GM19463 (cell line): ENCODE results near the gene WDR64.
A peak's percentile ranks its signal among the peaks of the same experiment; 100 is the strongest.
"Not testable (repeated sequence)": the region's sequence is repeated elsewhere in the genome, so short reads cannot be mapped to it uniquely, and the experiment has no call there.

Experiments
- ATAC-seq: cut with Tn5 transposase; IDR thresholded peaks from one replicate; pipeline ENCODE4 v1.9.1; 2021; ENCODE audit warnings: mild to moderate bottlenecking, moderate library complexity; ENCODE audit not compliant: unreplicated experiment

WDR64 gene

DNA sequence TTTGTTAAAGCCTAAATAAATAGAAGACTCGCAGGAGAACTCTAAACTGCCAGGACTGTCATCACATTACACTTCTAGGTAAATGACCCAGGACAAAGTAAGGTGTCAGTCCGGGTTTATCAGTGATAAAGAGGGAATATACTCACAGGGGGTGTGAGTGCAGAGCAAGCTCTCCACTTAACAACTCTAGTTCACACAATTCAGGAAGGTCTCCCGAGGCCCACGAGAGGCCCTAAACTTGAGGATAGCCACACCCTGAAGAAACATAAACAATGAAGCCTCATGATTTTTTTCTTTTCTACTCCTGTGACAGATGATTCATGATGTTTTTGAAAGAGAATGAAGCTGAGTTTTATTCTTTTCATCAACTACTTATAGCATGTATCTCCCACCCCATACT, 130.3 kb downstream of the WDR64 start:
- ATAC-seq, result no peak

GRCh38 chr1:241787691-241788090, 135.6 kb downstream of the WDR64 start:
- ATAC-seq, result no peak

DNA sequence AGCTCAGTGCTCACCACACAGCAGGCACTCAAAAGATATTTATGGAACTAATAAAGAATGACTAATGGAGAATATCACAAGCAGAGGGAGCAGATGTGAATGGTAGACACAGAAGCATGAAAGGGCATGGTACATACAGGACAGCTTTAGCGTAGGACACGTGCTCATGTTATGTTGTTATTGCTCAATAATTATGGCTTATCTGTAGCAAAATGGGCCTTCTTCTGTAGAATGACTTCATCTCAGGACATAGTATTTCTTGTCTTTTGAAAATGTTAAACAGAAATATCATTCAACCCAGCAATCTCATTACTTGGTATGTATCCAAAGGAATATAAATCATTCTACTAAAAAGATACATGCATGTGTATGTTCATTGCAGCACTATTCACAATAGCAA, 137.0 kb downstream of the WDR64 start:
- ATAC-seq, result no peak

DNA sequence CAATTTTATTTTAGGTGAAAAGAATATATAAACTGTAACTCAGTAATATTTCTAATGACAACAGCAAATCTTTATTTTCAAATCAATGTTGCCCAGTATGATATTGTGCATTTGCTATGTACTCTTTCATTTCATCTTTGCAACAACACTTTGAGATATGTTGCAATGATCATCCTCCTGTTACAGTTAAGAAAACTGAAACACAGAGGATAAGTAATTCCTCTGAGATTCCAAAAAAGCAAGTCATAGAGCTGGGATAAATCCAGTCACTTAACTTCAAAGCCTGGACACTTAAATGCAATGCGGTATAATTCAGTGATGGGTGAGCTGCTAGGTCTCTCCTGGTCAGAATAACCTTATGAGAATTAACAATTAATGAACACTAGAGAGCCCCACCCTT, 147.3 kb downstream of the WDR64 start:
- no peak for ATAC-seq

DNA sequence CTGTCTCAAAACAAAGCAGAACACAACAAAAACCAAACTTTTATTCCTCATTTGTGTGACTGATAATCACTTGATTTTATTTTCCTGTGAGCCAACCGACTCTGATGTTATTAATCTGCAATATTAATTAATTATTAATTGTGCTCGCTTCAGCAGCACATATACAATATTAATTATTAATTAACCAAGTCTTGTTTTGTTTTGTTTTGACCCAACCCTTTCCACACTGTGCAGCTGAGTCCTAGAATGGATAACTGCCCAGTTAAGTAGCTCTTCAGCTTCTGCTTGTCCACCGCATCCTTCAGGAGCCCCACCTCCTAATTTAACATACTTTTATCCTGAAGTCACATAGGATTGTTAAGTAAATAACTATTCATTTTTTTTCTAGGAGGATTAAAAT, 148.6 kb downstream of the WDR64 start:
- peak; percentile 64 for ATAC-seq

DNA sequence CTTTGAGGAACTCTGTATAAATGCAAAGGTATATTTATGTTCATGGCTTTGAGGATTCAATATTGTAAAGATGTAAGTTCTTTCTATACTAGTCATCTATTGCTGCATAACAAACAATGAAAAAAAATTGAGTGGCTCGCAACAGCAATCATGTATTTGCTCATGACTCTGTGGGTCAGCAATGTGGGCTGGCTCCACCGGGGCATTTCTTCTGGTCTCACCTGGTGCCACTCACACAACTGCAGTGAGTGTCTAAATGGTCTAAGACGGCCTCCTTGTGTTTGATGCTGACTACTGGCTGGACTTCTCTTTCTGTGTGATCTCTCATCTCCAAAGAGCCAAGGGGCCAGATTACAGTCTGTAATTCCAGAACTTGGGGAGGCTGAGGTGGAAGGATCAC, 150.8 kb downstream of the WDR64 start:
- no peak for ATAC-seq

- ATAC-seq, result not testable (repeated sequence)
These were observed 152.6 kb downstream of the WDR64 start for GRCh38 chr1:241804706-241805105.

DNA sequence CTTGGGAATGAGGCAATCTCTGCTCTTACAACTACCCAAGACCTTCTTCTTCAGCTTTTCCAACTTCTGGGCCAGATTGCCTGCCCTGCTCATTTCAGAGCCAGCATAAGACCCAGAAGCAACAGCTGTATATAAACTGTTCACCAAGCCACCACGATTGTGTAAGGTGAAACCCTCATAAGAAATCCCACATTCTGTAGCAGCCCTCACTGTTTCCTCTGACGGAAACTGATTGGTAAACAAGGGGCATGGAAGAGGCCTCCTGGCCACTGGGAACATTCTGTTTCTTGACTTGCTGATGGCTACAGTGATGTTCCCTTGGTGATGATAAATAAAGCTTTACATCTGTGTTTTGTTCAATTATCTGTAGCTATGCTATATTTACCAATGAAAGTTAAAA, 156.2 kb downstream of the WDR64 start:
- ATAC-seq, result no peak

- ATAC-seq, result peak; percentile 89
These were observed 158.8 kb downstream of the WDR64 start for GRCh38 chr1:241810769-241811405.

- no peak for ATAC-seq
These were observed 161.8 kb downstream of the WDR64 start for GRCh38 chr1:241813768-241814320.

DNA sequence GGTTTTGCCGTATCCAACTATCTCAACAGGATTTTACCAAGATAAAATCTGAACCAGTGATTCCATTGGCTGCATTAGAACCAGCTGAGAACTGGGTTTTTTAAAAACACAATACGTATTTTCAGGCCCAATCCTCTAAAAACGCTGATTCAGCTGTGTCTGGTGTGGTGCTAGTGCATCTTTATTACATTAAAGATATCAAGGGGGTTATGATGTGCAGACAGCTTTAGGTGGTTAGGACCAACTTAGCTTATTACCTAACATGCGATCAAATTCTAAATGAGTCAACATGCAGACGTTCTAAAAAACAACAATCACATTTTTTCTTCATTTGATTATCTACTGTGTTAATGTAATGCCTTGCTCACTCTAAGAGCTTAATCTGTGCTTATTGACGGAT, 163.9 kb downstream of the WDR64 start:
- ATAC-seq, result no peak

GRCh38 chr1:241817331-241817792, 165.3 kb downstream of the WDR64 start:
- no peak for ATAC-seq

DNA sequence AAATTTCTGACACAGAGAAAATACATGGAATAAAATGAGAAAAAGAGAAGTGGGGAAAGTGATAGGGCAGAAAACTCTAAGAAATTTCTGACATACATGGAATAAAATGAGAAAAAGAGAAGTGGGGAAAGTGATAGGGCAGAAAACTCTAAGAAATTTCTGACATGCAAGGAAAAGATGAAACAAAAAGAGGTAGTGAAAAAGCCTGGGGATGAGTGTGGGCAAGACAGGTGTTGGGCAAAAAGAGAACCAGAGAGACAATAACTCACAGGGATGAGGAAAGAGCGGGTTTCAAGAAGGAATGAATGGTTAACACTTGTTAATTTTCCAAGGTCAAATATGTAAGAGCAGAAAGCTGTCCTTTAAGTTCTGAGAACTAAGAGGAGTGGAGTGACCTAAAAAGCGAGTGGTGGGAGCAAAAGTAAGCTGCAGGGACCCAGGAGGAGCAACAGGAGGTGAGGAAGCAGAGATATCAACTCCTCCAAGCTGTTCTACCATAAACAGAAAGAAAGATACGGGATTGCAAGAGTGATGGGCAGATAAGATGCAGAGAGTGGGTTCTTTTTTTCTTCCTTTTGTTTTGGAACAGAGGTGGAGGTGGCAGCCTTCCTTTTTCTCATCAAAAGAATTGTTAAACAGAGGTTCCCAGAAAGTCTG, 166.0 kb downstream of the WDR64 start:
- peak; percentile 71 for ATAC-seq

DNA sequence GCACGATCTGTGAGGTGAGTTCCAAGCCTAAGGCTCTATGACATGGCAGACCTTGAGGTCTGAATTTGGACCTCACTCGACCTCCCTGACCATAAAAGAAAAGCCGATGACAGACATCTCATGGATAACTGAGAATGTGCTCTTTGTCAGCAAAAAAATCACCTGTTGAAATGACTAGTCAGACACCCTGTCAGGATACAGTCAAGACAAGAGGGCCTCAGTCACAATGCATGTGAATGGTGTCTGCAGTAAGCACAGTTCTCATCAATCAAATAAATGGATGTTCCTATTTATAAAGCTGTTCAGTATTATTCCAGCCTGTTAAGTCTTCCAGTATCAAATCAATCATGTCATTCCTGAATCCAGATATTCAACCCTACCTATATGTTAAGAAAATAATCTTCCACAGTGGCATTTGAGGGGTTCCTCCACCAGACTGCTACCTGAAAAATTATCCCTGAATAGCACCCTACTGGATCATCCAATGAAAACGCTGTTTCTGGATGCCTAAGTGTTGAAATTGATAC, 167.3 kb downstream of the WDR64 start:
- ATAC-seq, result no peak

DNA sequence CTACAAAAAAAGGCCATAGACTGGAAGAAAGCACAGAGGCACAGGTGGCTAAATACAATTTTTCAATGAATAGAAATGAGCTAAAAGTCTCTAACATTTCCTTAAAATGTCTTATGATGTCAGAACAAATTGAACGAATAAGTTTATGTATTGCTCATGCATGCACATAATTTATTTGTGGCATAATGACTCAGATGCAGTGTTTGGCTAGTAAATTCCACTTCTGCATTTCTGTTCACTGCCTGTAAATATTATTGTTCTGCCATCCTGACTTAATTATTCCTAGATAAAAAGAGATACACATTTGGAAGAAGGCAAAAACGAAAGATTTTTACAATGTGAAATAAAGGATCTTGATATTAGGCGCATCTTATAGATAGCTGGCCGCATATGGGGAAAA, 169.3 kb downstream of the WDR64 start:
- ATAC-seq, result no peak

GRCh38 chr1:241822846-241823245, 170.8 kb downstream of the WDR64 start:
- ATAC-seq, result no peak

DNA sequence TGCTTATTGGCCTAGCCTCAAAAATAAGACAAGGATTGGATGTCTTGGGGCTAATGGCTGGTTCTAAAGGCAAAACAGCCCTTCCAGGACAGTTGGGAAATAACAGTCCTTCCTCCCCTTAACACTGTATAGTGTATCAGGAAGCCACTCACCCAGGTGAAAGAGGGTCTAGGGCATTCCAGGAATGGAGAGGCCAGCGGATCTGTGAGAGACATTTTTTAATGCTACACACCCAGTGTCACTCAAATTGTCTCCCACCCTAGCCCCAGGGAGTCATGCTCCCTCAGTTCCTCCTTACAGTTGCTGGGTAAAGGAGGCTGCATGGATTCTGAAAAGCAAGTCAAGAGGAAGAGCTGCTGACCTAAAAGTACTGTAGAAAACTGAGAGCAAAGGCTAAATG, 171.8 kb downstream of the WDR64 start:
- ATAC-seq, result no peak

DNA sequence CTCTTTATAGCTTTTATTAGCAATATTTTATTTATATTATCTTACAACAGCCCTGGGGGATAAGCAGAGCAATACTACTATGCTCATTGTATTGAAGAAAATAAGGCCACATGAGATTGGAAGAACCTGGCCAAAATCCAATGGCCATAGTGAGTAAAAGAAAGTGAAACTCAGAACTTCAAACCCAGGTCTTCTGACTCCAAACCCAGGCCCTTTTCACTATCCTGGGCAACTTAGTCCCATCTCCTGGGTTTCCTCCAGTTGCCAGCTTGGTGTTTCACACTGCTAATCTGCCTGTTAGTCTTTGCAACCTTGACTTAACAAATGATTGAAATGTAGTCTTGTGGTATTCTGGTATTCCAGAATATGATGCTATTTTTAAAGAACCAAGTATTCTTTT, 173.5 kb downstream of the WDR64 start:
- no peak for ATAC-seq

DNA sequence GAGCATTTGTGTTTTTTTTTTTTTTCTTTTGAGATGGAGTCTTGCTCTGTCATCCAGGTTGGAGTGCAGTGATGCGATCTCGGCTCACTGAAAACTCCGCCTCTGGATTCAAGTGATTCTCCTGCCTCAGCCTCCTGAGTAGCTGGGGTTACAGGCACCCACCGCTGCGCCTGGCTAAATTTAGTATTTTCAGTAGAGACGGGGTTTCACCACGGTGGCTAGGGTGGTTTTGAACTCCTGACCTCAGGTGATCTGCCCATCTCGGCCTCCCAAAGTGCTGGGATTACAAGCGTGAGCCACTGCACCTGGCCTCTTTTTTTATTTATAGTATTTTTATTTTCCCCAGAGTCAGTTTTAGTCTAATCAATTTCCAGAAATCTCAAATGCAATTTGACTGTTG, 174.5 kb downstream of the WDR64 start:
- not testable (repeated sequence) for ATAC-seq

DNA sequence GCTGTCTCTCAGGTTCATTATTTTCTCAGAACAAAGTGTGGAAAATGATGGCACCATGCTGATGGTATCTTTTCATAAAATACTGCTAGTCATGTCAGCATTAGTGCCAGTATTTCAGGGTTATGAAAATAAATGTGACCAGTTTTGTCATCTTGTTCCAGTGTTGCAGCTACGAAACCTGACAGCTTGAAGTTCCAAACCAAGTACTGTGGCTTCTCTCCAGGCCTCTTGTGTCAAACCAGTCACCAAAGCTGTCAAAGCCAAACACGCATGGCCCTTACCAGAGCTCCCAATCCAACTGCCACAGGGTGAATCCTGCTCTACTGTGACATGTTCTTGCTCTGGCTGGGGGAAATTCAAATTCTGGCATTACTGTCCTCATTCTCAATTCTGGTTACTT, 175.2 kb downstream of the WDR64 start:
- ATAC-seq, result no peak

DNA sequence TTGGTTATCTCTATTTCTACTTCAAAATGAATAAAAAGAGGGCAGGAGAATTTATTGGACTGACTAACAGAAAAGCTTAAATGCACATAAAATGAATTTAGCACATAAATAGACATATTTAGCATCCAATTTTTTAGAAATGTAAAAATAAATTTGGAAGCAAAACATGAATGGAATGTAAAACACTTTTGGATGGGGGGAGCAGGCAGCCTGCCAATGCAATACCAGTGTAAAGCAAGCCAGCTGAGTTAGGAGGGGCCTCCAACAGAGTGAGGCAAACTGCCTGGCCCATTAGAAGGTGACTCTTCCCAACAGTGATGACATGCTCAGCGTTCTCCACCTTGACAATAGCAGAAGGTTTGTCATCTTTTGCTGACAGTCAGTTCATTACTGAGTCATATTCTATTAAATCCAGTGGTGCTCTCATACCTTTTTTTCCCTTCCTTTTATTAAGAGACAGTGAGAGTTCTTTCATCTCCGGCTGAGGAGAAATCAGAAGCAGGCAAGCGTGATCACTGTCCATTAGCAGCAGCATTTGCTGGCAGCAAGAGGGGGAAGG, 176.5 kb downstream of the WDR64 start:
- no peak for ATAC-seq

DNA sequence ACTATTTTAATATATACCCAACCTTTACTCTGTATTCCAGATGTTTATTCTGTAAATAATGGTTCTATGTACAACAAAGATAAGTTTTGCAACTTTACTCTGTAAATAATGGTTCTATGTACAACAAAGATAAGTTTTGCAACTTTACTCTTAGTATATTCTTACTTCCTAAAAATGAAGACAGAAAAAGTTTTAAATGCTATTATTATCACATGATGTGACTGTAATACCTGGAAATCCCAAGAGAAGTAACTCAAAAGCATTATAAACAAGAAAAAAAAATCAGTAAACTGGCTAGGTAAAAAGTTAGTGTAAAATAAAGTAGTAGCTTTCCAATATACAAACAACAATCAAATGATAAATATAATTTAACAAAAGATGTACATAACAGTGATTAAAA, 177.4 kb downstream of the WDR64 start:
- ATAC-seq, result no peak
